ENCODE results near the gene DHRS13.
A peak's percentile ranks its signal among the peaks of the same experiment; 100 is the strongest.
"Not testable (repeated sequence)": the region's sequence is repeated elsewhere in the genome, so short reads cannot be mapped to it uniquely, and the experiment has no call there.

DHRS13 gene

DNA sequence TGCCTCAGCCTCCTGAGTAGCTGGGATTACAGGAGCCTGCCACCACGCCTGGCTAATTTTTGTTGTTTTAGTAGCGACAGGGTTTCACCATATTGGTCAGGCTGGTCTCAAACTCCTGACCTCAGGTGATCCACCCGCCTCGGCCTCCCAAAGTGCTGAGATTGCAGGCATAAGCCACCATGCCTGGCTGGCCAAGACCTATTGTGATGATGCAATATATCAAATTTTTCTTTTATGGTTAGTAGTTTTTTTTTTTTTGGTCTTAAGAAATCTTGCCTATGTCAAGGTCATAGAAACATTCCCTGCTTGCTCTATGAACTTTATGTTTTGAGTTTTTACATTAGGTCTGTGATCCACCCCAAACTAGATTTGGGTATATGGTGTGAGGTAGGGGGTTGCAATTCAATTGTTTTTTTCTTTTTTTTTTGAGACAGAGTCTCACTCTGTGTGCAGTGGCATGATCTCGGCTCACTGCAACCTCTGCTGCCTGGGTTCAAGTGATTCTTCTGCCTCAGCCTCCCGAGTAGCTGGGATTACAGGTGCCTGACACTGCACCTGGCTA is 25.6 kb downstream of the DHRS13 start:
- H2BK120ac ChIP-seq (ENCODE audit: insufficient read depth, low read length, poor library complexity); H3K9ac ChIP-seq (ENCODE audit: low read length); H3K18ac ChIP-seq (ENCODE audit: low read length); H3K79me1 ChIP-seq (ENCODE audit: low read length); H3K4me3 ChIP-seq (ENCODE audit: low read depth, low read length); H3K9me3 ChIP-seq (ENCODE audit: insufficient read depth, low read depth, low read length); H3K14ac ChIP-seq (ENCODE audit: low read length); H4K12ac ChIP-seq (ENCODE audit: low read depth, low read length); H4K8ac ChIP-seq (ENCODE audit: low read depth, low read length); H3K23ac ChIP-seq (ENCODE audit: low read length); H4K91ac ChIP-seq (ENCODE audit: low read depth, low read length); H3K27me3 ChIP-seq (ENCODE audit: insufficient read depth, low read length); H3K4me2 ChIP-seq (ENCODE audit: low read length); H2BK12ac ChIP-seq (ENCODE audit: low read length); H3K79me2 ChIP-seq (ENCODE audit: control insufficient read depth, insufficient read depth, low read length, poor library complexity); H2BK5ac ChIP-seq (ENCODE audit: low read depth, low read length, poor library complexity); H2AFZ ChIP-seq (ENCODE audit: insufficient read depth, low read length, poor library complexity); H2AK5ac ChIP-seq (ENCODE audit: low read length); H3K4me1 ChIP-seq (ENCODE audit: control insufficient read depth in 1 of 2, insufficient read depth in 2 of 2, low read length in 2 of 2); DNase-seq; H3K27ac ChIP-seq (ENCODE audit: low read depth, low read length); H3K4ac ChIP-seq (ENCODE audit: low read depth, low read length): not testable (repeated sequence)
- no CpG with 5 or more reads among the region's 6 CpGs for WGBS (ENCODE audit: extremely low coverage, insufficient coverage, insufficient read length)
- H3K36me3 ChIP-seq (ENCODE audit: control insufficient read depth in 1 of 2, insufficient read depth in 2 of 2, low read length in 2 of 2), result peaks cover 27 to 30% of the 10 kb centered on the region in 2 experiments

DNA sequence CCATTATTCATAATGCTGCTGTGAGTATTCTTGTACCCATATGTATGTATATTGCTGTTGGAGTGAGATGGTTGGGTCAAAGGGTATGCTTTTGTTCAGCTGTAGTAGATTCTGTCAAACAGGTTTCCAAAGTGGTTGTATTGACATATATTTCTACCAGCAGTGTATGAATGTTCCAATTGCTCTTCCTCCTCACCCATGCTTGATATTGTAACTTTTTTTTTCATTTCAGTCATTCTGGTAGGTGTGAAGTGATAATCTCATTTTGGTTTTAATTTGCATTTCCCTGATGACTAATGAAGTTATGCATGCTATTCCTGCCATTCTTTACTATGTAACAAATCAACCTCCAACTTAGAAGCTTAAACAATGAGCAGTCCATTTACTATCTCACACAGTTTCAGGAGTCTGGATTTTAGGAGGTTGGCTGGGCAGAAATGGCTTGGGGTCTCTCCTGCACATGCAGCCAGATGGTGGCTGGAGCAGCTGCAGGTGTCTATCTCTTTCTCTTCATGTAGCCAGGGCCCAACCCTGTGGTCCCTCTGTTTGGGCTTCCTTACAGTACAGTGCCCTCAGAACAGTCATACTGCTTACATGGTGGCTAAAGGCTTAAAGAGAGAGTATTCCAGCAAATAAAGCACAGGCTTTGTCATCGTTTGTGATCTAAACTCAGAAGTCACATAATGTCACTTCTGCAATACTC is 26.9 kb downstream of the DHRS13 start:
- WGBS (ENCODE audit: extremely low coverage, insufficient coverage, insufficient read length), result no CpG with 5 or more reads among the region's 1 CpG

DNA sequence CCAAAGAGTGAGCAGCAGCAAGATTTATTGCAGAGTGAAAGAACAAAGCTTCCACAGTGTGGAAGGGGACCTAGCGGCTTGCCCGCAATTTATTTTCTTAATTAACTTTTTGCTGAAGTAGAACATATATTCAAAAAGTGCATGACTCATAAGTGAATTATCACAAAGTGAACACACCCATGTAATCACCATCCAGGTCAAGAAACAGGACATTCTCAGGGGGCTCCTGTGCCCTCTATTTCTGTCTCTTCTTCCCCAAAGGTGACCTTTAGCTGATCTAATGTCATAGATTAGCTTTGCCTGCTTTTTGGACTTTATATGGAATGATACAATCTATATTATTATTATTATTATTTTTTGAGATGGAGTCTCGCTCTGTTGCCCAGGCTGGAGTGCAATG is 28.1 kb downstream of the DHRS13 start:
- Histone ChIP-seq H3K36me3 (ENCODE audit: control insufficient read depth in 1 of 2, insufficient read depth in 2 of 2, low read length in 2 of 2) (peaks cover 2 to 6% of the 10 kb centered on the region in 2 experiments), H3K18ac (ENCODE audit: low read length) (no peak overlapping the region), H2BK5ac (ENCODE audit: low read depth, low read length, poor library complexity) (no peak overlapping the region), H3K4me3 (ENCODE audit: low read depth, low read length) (no peak overlapping the region), H3K9me3 (ENCODE audit: insufficient read depth, low read depth, low read length) (no peaks in the 10 kb centered on the region), H3K79me2 (ENCODE audit: control insufficient read depth, insufficient read depth, low read length, poor library complexity) (no peaks in the 10 kb centered on the region), H3K27me3 (ENCODE audit: insufficient read depth, low read length) (no peaks in the 10 kb centered on the region), H3K4ac (ENCODE audit: low read depth, low read length) (no peak overlapping the region), H2BK120ac (ENCODE audit: insufficient read depth, low read length, poor library complexity) (no peak overlapping the region), H3K9ac (ENCODE audit: low read length) (no peak overlapping the region), H4K8ac (ENCODE audit: low read depth, low read length) (no peak overlapping the region), H3K4me1 (ENCODE audit: control insufficient read depth in 1 of 2, insufficient read depth in 2 of 2, low read length in 2 of 2) (no peaks in the 10 kb centered on the region), H4K91ac (ENCODE audit: low read depth, low read length) (no peak overlapping the region), H3K79me1 (ENCODE audit: low read length) (no peaks in the 10 kb centered on the region), H3K27ac (ENCODE audit: low read depth, low read length) (no peak overlapping the region), H2AK5ac (ENCODE audit: low read length) (no peak overlapping the region), H2AFZ (ENCODE audit: insufficient read depth, low read length, poor library complexity) (no peak overlapping the region), H3K4me2 (ENCODE audit: low read length) (no peak overlapping the region), H3K14ac (ENCODE audit: low read length) (no peak overlapping the region), H2BK12ac (ENCODE audit: low read length) (no peak overlapping the region), H3K23ac (ENCODE audit: low read length) (no peak overlapping the region), H4K12ac (ENCODE audit: low read depth, low read length) (no peak overlapping the region)
- no peak for DNase-seq
- WGBS (ENCODE audit: extremely low coverage, insufficient coverage, insufficient read length), result no CpG with 5 or more reads among the region's 3 CpGs

More for the DNA sequence above, 26.9 kb downstream of the DHRS13 start:
- no peak overlapping the region for H3K27ac ChIP-seq (ENCODE audit: low read depth, low read length)
- no peak overlapping the region for H2AK5ac ChIP-seq (ENCODE audit: low read length)
- H3K79me1 ChIP-seq (ENCODE audit: low read length), result no peaks in the 10 kb centered on the region
- H2AFZ ChIP-seq (ENCODE audit: insufficient read depth, low read length, poor library complexity), result no peak overlapping the region
- H4K12ac ChIP-seq (ENCODE audit: low read depth, low read length), result no peak overlapping the region
- peak in 1 of 2 donors; percentile 21 for DNase-seq
- H3K18ac ChIP-seq (ENCODE audit: low read length), result no peak overlapping the region
- H2BK12ac ChIP-seq (ENCODE audit: low read length), result no peak overlapping the region
- H3K79me2 ChIP-seq (ENCODE audit: control insufficient read depth, insufficient read depth, low read length, poor library complexity), result no peaks in the 10 kb centered on the region
- no peak overlapping the region for H3K9ac ChIP-seq (ENCODE audit: low read length)
- H4K91ac ChIP-seq (ENCODE audit: low read depth, low read length), result no peak overlapping the region
- H3K36me3 ChIP-seq (ENCODE audit: control insufficient read depth in 1 of 2, insufficient read depth in 2 of 2, low read length in 2 of 2), result peaks cover 15 to 17% of the 10 kb centered on the region in 2 experiments
- no peak overlapping the region for H3K4me2 ChIP-seq (ENCODE audit: low read length)
- no peak overlapping the region for H3K4ac ChIP-seq (ENCODE audit: low read depth, low read length)
- no peak overlapping the region for H3K4me3 ChIP-seq (ENCODE audit: low read depth, low read length)
- no peak overlapping the region for H3K14ac ChIP-seq (ENCODE audit: low read length)
- peak overlapping the region; percentile 41 for H3K23ac ChIP-seq (ENCODE audit: low read length)
- H2BK5ac ChIP-seq (ENCODE audit: low read depth, low read length, poor library complexity), result no peak overlapping the region
- no peak overlapping the region for H4K8ac ChIP-seq (ENCODE audit: low read depth, low read length)
- H3K9me3 ChIP-seq (ENCODE audit: insufficient read depth, low read depth, low read length), result no peaks in the 10 kb centered on the region
- no peaks in the 10 kb centered on the region for H3K4me1 ChIP-seq (ENCODE audit: control insufficient read depth in 1 of 2, insufficient read depth in 2 of 2, low read length in 2 of 2)
- no peaks in the 10 kb centered on the region for H3K27me3 ChIP-seq (ENCODE audit: insufficient read depth, low read length)
- no peak overlapping the region for H2BK120ac ChIP-seq (ENCODE audit: insufficient read depth, low read length, poor library complexity)

DNA sequence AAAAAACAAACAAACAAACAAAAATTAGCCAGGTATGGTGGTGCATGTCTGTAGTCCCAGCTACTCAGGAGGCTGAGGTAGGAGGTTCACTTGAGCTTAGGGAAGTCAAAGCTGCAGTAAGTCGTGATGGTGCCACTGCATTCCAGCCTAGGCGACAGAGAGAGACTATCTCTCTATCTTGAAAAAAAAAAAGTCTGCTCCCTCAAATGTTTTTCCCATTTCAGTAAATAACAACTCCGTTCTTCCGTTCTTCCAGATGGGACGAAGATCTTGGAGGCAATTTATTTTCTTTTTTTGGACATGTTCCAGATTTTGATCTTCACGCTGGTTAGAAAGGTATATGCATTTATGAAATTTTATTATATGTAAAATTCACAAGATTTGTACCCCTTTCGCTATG is 29.0 kb downstream of the DHRS13 start:
- Histone ChIP-seq H3K36me3 (ENCODE audit: control insufficient read depth in 1 of 2, insufficient read depth in 2 of 2, low read length in 2 of 2) (no peaks in the 10 kb centered on the region), H3K27me3 (ENCODE audit: insufficient read depth, low read length) (no peaks in the 10 kb centered on the region), H3K4me2 (ENCODE audit: low read length) (no peak overlapping the region), H3K14ac (ENCODE audit: low read length) (no peak overlapping the region), H3K9me3 (ENCODE audit: insufficient read depth, low read depth, low read length) (no peaks in the 10 kb centered on the region), H2BK120ac (ENCODE audit: insufficient read depth, low read length, poor library complexity) (no peak overlapping the region), H3K4me3 (ENCODE audit: low read depth, low read length) (no peak overlapping the region), H3K4ac (ENCODE audit: low read depth, low read length) (no peak overlapping the region), H3K79me1 (ENCODE audit: low read length) (no peaks in the 10 kb centered on the region), H2AK5ac (ENCODE audit: low read length) (no peak overlapping the region), H3K18ac (ENCODE audit: low read length) (no peak overlapping the region), H2AFZ (ENCODE audit: insufficient read depth, low read length, poor library complexity) (no peak overlapping the region), H2BK5ac (ENCODE audit: low read depth, low read length, poor library complexity) (no peak overlapping the region), H3K9ac (ENCODE audit: low read length) (no peak overlapping the region), H4K8ac (ENCODE audit: low read depth, low read length) (no peak overlapping the region), H4K12ac (ENCODE audit: low read depth, low read length) (no peak overlapping the region), H3K23ac (ENCODE audit: low read length) (no peak overlapping the region), H4K91ac (ENCODE audit: low read depth, low read length) (no peak overlapping the region), H3K79me2 (ENCODE audit: control insufficient read depth, insufficient read depth, low read length, poor library complexity) (no peaks in the 10 kb centered on the region), H3K27ac (ENCODE audit: low read depth, low read length) (no peak overlapping the region), H2BK12ac (ENCODE audit: low read length) (no peak overlapping the region), H3K4me1 (ENCODE audit: control insufficient read depth in 1 of 2, insufficient read depth in 2 of 2, low read length in 2 of 2) (no peaks in the 10 kb centered on the region)
- DNase-seq, result no peak
- WGBS (ENCODE audit: extremely low coverage, insufficient coverage, insufficient read length), result no CpG with 5 or more reads among the region's 7 CpGs
